Measurements from ENCODE around the gene USP10.

The USP10 gene

DNA sequence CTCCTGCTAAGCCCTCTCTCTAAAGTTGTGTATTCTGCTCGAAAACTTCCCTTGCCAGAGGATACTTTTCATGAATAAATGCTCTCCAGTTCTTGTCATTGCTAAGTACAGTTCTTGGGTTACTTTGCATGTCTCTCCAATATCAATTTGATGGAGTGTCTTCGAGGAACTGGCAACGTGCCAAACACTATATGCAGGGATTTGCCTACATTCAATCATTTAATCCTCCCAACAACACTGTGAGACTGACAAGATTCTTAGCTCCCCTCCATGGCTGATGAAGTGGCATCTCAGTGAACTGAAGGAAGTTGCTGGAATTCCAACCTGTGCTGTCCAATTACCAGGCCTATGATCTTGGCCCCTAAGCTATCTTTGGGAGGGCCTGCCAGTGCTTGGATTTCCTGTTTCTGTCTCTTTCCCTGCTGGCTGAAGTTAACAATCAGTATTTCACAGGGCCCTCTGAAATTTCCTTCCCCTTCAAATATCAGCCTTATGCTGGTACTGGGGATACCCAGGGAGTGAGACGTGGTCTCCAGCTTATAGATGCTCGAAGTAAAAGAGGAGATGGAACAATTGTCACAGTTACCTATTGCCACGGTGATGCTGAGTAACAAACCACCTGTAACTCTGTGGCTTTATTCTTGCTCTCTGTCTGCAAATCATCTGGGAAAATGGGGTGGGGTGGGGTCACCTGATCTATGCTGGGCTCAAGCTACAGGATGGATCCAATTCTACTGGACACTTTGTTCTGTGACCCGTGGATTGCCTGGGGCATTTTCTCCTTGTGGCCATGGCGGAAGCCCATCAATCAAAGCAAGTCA, 100.6 kb downstream of the USP10 start:
- TF ChIP-seq, protein P1, sequence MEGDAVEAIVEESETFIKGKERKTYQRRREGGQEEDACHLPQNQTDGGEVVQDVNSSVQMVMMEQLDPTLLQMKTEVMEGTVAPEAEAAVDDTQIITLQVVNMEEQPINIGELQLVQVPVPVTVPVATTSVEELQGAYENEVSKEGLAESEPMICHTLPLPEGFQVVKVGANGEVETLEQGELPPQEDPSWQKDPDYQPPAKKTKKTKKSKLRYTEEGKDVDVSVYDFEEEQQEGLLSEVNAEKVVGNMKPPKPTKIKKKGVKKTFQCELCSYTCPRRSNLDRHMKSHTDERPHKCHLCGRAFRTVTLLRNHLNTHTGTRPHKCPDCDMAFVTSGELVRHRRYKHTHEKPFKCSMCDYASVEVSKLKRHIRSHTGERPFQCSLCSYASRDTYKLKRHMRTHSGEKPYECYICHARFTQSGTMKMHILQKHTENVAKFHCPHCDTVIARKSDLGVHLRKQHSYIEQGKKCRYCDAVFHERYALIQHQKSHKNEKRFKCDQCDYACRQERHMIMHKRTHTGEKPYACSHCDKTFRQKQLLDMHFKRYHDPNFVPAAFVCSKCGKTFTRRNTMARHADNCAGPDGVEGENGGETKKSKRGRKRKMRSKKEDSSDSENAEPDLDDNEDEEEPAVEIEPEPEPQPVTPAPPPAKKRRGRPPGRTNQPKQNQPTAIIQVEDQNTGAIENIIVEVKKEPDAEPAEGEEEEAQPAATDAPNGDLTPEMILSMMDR (IDR thresholded peaks at IDR 0.05; ENCODE audit: extremely low read depth, missing control alignments), result no peak
- no peak for DNase-seq (ENCODE audit: low spot score)

DNA sequence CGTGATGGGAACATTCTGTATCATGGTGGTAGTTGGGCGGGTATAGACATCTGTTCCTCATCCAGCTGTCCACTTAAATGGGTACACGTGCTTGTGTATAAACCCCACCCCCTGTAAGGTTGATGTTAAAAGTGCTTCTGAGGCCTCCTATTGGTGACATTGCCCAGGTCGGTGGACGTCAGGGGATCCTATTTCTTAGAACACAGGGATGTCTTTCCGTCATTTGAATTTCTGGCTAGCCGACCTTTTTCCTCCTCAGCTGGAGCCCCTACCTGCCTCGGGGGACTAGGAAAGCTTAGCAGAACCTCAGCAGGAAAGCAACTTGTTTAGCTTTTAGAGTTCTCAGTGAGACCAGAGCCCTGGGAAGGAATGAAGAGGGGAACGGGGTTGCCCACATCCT, 103.3 kb downstream of the USP10 start:
- TF ChIP-seq, protein P1 (IDR thresholded peaks at IDR 0.05; ENCODE audit: extremely low read depth, missing control alignments), result no peak
- DNase-seq (ENCODE audit: low spot score), result no peak

DNA sequence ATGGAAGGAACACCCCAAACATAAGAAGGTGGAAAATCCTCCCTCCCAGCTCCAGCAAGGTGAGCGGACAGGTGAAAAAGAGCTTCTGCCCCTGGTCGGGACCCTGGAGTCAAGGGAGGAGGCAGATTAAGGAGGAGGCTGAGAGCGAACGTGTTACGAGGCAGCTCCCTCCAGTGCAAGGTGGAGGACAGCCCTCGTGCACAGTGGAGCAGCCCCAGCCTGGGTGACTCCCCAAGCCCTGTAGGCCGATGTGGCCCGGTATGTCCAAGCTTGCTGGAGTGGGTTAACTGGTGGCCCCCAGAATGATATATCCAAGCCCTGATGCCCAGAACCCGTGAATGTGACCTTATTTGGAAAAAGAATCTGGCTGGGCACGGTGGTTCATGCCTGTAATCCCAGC, 104.5 kb downstream of the USP10 start:
- DNase-seq (ENCODE audit: low spot score), result no peak
- TF ChIP-seq, protein P1 (IDR thresholded peaks at IDR 0.05; ENCODE audit: extremely low read depth, missing control alignments), result no peak

DNA sequence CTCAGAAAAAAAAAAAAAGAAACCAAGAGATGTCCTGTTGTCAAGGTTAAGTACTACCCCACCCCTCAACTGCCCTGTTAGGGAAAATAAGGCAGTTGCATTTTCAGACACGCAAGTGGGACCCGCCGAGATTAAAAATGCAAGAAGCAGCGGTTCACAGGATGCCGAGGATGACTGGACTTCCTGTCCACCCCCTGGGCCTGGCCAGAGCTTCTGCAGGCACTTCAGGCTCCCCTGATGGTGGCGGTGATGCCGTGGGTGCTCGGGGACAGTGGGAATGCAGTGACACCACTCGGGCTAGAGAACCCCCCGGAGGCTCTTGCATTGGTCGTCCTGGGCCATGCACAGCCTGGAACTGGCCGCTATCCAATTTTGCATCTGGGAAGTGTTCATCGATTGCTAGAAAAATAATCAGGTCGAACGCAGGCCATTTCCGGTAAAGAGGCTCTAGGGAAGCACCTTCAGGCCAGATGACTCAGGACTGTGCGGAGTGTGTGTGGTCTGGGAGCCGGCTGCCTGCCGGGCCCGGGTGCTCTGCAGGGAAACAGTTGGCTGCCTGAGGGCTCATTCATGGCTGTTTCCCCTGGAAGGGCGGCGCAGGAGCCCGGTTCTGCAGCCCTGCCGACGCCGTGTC, 106.6 kb downstream of the USP10 start:
- DNase-seq (ENCODE audit: low spot score), result peak; percentile 53
- TF ChIP-seq, protein P1 (IDR thresholded peaks at IDR 0.05; ENCODE audit: extremely low read depth, missing control alignments), result no peak

DNA sequence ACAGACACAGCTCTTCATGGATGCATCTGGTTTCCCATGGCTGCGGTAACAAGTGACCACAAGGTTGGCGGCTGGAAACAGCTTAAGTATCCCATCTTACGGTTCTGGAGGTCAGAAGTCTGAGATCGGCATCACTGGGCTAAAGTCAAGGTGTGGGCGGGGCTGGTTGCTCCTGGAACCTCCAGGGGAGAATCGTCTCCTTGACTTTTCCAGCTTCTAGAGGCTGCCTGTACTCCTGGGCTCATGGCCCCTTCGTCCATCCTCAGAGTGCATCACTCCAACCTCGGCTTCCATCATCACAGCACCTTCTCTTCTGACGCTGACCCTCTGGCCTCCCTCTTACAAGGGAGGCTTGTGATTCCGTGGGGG, 107.1 kb downstream of the USP10 start:
- no peak for DNase-seq (ENCODE audit: low spot score)
- TF ChIP-seq, protein P1 (IDR thresholded peaks at IDR 0.05; ENCODE audit: extremely low read depth, missing control alignments), result no peak

DNA sequence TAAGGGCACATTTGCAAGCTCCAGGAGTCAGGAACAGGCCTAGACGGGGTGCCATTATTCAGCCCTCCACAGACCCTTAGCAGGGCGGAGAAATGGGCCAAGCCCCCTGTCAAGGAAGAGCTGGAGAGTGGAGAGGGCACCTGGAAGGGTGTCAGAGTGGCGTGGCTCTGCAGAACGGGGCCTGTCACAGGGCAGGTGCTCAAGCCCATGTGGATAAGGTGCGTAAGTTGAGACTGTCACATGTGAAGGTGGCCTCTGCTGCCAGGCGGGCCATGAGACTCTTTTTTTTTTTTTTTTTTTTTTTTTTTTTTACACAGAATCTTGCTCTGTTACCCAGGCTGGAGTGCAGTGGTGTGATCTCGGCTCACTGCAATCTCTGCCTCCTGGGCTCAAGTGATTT, 108.0 kb downstream of the USP10 start:
- TF ChIP-seq, protein P1 (IDR thresholded peaks at IDR 0.05; ENCODE audit: extremely low read depth, missing control alignments), result no peak
- DNase-seq (ENCODE audit: low spot score), result no peak

DNA sequence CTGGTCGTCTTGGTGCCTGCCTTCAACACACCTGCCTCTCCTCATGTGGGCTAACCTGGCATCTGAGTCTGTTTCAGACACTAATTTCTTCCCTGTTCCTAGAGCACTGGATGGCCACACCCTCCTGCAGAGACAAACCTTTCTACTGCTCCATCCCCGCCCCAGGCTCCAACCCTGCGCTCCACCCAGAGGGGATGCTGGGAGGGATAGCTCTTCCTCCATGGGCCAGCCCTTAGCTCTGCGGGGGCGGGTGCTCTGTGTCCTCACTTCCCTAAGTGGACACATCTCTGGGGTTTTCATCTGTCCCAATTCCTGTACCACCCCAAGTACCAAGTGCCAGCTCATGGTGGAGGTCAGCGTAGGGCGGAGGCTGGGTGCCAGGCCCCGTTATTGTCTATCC, 109.0 kb downstream of the USP10 start:
- no peak for DNase-seq (ENCODE audit: low spot score)
- TF ChIP-seq, protein P1 (IDR thresholded peaks at IDR 0.05; ENCODE audit: extremely low read depth, missing control alignments), result no peak

Data from GM20000 (cell line).